Right lobe of liver (tissue), 4 donors: Measurements from ENCODE around the gene CEP112.

Source experiments
- CTCF ChIP-seq, 4 donors: fragments of 200-600 bp in 3 of 4; fragments of 450-650 bp in 1 of 4; IDR thresholded peaks; one replicate each; pipeline versions ENCODE4 v1.5.1 to v1.8.0; 2016 to 2022; ENCODE audit warnings: antibody characterized with exemption in 4 of 4, mild to moderate bottlenecking in 2 of 4
- POLR2A ChIP-seq: fragments of 450-650 bp; IDR thresholded peaks from one replicate; pipeline ENCODE4 v1.6.1; 2017; ENCODE audit warnings: antibody characterized with exemption, mild to moderate bottlenecking
- donor health status: DM: no; HTN: no; CAD: no.
- donor health status: DM: no; HTN: no; CAD: no.
- donor health status: DM: no; HTN: yes; CAD: no.

- TF ChIP-seq CTCF (IDR thresholded peaks at IDR 0.05) (no peak), POLR2A (no peak)
Observed at GRCh38 chr17:65994679-65995078, 197.3 kb downstream of the CEP112 start.
